HG03571 (cell line): ENCODE results near the gene MUC5AC.
"Not testable (repeated sequence)": the region's sequence is repeated elsewhere in the genome, so short reads cannot be mapped to it uniquely, and the experiment has no call there.

Experiments
- ATAC-seq: cut with Tn5 transposase; IDR thresholded peaks from one replicate; pipeline ENCODE4 v1.9.1; 2021; ENCODE audit not compliant: unreplicated experiment

MUC5AC gene

DNA sequence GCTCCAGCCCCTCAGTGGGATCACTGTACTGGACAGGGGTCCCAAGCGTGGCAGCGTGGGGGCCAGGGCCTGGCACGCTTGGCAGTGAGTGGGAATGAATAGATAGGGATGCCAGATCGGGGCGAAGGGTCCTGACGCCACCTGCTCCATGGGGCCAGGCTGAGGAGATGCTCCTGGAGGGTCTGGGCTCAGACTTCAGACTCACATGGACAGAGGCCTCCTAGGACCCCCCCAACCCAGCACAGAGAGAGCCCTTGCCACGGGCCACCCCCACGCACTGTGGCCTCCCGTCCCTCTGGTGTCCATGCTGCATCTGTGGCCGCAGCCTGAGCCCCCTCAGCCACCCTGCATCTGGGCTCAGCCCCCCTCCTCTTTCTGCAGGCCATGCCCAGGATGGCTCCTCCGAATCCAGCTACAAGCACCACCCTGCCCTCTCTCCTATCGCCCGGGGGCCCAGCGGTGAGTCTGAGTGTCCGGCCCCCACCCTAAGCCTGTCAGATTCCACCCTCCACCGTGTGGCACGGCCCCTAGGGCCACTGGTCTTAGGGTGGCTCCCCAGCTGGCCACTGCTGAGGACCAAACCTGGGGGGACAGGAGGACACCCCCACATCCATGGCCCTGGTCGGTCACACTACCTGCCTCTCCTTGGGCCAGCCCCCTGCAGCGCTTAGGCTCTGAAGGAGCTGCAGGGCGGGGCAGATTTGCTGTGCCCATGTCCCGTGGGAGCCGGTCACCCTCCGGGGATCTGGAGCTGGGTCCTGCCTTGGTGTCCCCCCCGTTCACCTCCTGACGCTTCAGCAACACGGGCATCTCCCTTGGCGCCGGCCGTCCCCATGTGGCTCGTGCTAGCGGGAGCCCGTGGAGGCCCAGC is 2.7 kb downstream of the MUC5AC start:
- no peak for ATAC-seq

DNA sequence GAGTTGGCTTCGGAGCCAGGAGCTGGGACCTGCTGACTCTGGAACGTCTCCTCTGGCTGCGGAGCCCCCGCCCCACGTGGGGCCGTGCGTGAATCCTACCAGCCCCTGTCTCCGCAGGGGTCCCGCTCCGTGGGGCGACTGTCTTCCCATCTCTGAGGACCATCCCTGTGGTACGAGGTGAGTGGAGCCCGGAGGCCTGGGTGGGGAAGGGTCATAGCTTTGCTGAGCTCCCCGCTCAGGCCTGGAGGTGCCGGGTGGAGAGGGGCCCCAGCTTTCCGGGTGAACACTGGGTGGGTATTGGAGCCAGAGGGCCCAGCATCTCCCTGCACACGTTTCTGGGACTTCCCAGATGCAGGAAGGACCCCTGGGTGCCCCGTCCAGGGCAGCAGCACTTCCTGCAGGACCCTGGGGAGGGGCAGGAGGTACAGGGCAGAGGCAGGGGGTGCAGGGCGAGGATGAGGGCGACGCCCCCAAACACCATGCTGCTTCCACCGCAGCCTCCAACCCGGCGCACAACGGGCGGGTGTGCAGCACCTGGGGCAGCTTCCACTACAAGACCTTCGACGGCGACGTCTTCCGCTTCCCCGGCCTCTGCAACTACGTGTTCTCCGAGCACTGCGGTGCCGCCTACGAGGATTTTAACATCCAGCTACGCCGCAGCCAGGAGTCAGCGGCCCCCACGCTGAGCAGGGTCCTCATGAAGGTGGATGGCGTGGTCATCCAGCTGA is 3.8 kb downstream of the MUC5AC start:
- ATAC-seq, result no peak

DNA sequence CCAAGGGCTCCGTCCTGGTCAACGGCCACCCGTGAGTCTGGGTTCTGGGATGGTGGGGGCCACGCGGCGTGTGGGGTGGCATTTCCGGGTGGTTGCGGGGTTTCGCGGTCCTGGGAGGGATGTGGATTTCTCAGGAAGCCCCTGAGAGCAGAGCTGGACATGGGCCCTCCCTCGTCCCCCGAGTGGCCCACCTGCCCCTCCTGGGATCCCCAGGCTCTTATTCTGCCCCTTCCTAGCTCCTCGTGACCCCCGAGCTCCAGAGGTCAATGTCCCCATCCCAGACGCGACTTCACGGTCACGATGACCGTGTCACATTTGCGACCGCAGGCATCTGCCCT is 4.4 kb downstream of the MUC5AC start:
- ATAC-seq, result no peak

DNA sequence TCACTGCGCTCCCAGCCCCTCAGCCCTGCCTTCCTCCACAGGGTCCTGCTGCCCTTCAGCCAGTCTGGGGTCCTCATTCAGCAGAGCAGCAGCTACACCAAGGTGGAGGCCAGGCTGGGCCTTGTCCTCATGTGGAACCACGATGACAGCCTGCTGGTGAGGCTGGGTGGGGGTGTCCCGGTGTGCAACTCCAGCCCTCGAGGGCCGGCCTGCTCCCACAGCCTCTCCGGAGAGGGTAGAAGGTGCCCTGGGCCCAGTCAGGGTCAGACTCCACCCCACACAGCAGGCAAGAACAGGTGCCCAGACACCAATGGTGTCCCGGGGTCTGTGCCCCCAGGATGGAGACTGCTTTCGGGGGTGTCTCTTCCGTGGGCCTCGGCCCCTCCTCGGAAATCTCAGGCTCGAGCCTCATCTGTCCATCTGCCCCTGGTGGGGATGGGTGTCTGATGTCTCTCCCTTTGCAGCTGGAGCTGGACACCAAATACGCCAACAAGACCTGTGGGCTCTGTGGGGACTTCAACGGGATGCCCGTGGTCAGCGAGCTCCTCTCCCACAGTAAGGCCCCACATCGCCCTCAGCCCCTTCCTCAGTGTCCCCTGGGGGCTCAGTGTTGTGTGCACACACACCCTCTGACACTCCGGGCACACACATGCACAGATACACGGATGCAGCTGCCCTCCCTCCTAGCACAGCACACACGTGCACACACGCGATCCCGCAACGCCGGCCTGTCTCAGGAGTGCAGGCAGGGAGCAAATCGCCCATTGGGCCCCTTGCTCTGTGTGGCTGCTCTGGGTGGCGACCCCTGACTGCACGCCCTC is 4.9 kb downstream of the MUC5AC start:
- ATAC-seq, result no peak

DNA sequence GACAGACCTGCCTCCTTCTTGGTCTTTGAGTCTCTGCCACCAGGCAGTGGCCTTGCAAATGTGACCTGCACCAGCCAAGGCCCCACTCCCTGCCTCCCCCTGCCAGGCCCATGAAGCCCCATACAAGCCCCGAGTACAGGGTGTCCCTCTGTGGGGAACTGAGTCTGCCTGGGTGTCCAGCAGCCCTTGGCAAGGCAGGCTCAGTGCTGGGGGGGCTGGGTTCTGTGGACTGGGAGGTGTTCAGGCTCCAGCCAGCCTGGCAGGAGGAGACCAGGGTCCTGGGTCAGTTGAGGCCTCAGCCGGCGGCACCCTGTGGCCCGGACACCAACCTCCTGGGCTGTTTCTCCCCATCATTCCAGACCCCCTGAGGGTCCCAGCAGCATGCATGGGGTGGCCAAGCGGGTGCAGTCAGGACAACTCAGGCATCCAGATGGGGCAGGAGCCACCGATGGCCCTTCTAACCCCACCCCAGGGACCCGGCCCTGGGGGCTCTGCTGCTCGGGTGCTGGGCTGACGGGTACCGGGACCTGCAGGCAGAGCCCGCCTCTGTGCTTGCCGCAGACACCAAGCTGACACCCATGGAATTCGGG is 5.7 kb downstream of the MUC5AC start:
- no peak for ATAC-seq

GRCh38 chr11:1163911-1164735 is 6.4 kb downstream of the MUC5AC start:
- ATAC-seq, result no peak

DNA sequence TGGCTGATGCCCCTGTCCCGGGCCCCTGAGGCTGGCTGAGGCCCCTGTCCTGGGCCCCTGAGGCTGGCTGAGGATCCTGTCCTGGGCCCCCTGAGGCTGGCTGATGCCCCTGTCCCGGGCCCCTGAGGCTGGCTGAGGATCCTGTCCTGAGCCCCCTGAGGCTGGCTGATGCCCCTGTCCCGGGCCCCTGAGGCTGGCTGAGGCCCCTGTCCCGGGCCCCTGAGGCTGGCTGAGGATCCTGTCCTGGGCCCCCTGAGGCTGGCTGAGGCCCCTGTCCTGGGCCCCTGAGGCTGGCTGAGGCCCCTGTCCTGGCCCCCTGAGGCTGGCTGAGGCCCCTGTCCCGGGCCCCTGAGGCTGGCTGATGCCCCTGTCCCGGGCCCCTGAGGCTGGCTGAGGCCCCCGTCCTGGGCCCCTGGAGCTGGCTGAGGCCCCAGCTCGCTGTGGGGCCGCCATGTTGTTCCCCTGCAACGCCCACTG is 7.1 kb downstream of the MUC5AC start:
- ATAC-seq, result not testable (repeated sequence)

- no peak for ATAC-seq
These were observed 7.7 kb downstream of the MUC5AC start for GRCh38 chr11:1165256-1166041.

DNA sequence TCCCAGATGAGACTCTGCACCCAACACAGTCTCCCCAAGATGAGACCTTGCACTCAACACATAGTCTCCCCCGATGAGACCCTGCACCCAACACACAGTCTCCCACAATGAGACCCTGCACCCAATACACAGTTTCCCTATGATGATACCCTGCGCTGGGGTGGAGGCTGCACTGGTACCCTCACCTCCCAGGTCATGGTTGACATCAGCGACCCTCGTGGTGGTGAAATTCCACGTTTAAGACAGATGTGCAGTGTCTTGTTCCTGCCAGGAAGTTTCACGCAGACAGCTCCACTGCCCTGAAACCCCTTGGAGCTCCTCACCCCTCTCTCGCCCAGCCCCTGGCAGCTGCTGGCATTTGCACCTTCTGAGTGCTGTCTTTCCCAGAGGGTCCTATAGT is 9.5 kb downstream of the MUC5AC start:
- ATAC-seq, result no peak

DNA sequence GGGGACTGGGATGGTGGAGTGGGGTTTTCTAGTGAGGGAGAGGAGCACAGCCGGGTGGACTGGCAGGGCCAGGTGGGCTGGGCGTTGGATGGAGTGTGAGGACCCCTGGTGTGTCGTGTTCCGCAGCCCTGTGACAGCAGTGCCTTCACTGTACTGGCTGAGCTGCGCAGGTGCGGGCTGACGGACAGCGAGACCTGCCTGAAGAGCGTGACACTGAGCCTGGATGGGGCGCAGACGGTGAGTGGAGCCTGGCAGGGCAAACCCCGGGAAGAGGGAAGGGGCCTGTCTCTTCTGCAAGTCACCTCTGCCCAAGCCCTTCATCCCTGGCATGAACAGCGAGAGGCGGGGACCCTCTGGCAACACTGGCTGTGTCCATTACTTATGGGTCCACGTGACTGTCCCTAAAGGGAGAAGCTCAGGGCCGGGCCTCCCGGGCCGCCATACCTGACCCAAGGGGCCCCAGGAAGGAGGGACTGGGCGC is 10.0 kb downstream of the MUC5AC start:
- no peak for ATAC-seq

DNA sequence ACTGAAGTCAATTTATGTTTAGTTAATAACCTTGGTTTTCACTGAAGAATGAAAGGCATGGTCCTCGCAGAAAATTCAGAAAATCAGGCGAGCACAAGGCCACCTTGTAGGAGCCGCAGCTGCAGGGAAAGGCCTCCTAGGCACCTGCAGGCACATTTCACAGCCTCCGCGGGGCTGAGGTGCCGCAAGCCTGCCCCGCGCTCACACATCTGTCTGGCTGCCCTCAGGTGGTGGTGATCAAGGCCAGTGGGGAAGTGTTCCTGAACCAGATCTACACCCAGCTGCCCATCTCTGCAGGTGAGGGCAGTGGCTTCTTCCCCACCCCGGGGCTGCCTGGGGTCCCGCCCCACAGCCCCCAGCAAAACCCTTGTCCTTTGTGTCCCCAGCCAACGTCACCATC is 10.5 kb downstream of the MUC5AC start:
- ATAC-seq, result no peak

DNA sequence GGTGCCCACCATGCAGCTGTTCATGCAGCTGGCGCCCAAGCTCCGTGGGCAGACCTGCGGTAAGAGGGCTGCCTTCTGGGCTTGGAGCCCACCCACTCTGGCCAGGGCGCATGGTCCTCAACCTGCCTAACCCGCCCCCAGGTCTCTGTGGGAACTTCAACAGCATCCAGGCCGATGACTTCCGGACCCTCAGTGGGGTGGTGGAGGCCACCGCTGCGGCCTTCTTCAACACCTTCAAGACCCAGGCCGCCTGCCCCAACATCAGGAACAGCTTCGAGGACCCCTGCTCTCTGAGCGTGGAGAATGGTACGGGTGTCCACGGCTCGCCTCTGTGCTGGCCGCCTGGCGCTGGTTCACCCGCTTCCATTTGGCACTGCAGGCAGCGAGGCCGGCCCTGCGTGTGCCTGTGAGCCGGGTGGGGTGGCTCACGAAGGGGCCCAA is 11.0 kb downstream of the MUC5AC start:
- ATAC-seq, result no peak

- ATAC-seq, result no peak
These were observed 13.7 kb downstream of the MUC5AC start for GRCh38 chr11:1171223-1171984.

- no peak for ATAC-seq
These were observed 14.4 kb downstream of the MUC5AC start for GRCh38 chr11:1171985-1172728.

DNA sequence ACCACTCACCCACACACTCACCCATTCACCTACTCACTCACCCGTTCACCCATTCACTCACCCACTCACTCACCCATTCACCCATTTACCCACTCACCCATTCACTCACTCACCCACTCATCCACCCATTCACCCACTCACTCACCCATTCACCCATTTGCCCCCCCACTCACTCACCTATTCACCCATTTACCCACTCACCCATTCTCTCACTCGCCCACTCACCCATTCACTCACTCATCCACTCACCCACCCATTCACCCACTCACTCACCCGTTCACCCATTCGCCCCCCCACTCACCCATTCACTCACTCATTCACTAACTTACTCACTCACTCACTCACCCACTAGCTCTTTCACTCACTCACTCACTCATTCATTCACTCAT is 15.0 kb downstream of the MUC5AC start:
- ATAC-seq, result no peak

GRCh38 chr11:1173396-1173795 is 15.6 kb downstream of the MUC5AC start:
- ATAC-seq, result not testable (repeated sequence)

- no peak for ATAC-seq
These were observed 17.0 kb downstream of the MUC5AC start for GRCh38 chr11:1174441-1175370.
